HCT116 (cell line): ENCODE measurements around the gene MUC4.

ENCODE experiments used
- ATF3 ChIP-seq: IDR thresholded peaks from 2 replicates; pipeline ENCODE4 v1.6.1; 2012
- REST ChIP-seq: IDR thresholded peaks from 2 replicates; pipeline ENCODE4 v1.6.1; 2012; ENCODE audit warnings: low read depth
- SP1 ChIP-seq: IDR thresholded peaks from 2 replicates; pipeline ENCODE4 v1.6.1; 2012; ENCODE audit warnings: low read depth

- TF ChIP-seq ATF3, result no peak
- no peak for TF ChIP-seq SP1
- TF ChIP-seq REST, result no peak
These were observed 96.0 kb downstream of the MUC4 start for GRCh38 chr3:195715583-195716266.
